Endothelial cell of umbilical vein (primary cell): ENCODE results near the gene ELMOD3.

ENCODE experiments used
- CTCF ChIP-seq, 2 donors: IDR thresholded peaks; 1 replicate in 1 of 2; 2 replicates in 1 of 2; pipeline ENCODE4 v1.5.1; 2011; ENCODE audit warnings: low read length in 2 of 2, mild to moderate bottlenecking in 2 of 2, moderate library complexity in 2 of 2, control low read depth in 1 of 2, inconsistent platforms in 1 of 2, low read depth in 1 of 2; ENCODE audit not compliant: insufficient read depth in 1 of 2; ENCODE audit errors: extremely low read depth in 1 of 2
- MYC ChIP-seq: IDR thresholded peaks from one replicate; pipeline ENCODE4 v1.6.1; 2011; ENCODE audit warnings: mild to moderate bottlenecking, low read depth, low read length
- POLR2A ChIP-seq: IDR thresholded peaks from 2 replicates; pipeline ENCODE4 v1.6.1; 2012; ENCODE audit warnings: low read depth, mild to moderate bottlenecking, control low read depth, low read length
- POLR2AphosphoS5 ChIP-seq: IDR thresholded peaks from 2 replicates; pipeline ENCODE4 v1.6.1; 2012; ENCODE audit warnings: low read depth, mild to moderate bottlenecking, control low read depth, low read length, moderate library complexity; ENCODE audit not compliant: insufficient read depth

GRCh38 chr2:85439986-85440385 is 85.4 kb downstream of the ELMOD3 start:
- TF ChIP-seq MYC (no peak), CTCF (IDR thresholded peaks at IDR 0.05; ENCODE audit: extremely low read depth in 1 of 2, insufficient read depth in 1 of 2, low read depth in 1 of 2, low read length in 2 of 2) (no peak), POLR2AphosphoS5 (no peak), POLR2A (no peak)
